ENCODE results near the gene ZKSCAN5.

ZKSCAN5 gene

DNA sequence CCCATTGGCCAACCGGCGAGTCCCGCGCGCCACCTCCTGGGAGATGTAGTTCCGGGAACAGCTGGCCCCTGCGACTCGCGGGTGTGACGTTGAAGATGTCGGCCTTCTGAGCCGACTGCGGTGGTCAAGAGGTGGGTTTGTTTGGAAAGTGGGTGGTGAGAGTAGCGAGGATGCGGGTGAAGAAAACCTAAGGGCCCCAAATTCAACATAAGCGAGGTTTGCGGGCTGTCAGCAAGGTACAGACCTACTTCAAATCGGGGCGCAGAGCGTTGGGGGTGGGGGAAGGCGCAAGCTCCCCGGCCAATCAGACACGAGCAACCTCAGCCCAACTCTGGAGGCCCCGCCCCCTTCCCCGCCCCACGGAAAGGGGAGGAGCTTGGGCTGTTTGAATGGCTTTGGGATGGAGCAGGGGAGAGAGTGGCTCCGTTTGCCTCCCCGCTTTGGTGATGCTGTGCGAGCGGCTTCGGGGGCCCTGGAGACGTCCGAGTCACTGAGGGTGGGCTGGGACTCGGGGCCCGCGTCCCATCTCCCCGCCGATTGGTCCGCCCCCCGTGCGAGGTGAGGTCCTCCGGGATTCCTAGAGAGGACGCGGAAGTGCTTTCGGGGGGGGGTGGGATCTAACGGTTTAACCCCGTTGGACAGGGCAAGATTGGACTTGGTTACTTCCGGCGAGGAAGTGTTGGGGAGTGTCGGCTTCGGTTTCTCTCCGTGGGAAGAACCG lies at the start of gene ZKSCAN5:
Gene ZKSCAN5 (plus strand): TSS at position 60 of the 721 bp plus-strand sequence. CDS start 1,383 bp downstream, outside the sequence.
- TF ChIP-seq, protein P1, sequence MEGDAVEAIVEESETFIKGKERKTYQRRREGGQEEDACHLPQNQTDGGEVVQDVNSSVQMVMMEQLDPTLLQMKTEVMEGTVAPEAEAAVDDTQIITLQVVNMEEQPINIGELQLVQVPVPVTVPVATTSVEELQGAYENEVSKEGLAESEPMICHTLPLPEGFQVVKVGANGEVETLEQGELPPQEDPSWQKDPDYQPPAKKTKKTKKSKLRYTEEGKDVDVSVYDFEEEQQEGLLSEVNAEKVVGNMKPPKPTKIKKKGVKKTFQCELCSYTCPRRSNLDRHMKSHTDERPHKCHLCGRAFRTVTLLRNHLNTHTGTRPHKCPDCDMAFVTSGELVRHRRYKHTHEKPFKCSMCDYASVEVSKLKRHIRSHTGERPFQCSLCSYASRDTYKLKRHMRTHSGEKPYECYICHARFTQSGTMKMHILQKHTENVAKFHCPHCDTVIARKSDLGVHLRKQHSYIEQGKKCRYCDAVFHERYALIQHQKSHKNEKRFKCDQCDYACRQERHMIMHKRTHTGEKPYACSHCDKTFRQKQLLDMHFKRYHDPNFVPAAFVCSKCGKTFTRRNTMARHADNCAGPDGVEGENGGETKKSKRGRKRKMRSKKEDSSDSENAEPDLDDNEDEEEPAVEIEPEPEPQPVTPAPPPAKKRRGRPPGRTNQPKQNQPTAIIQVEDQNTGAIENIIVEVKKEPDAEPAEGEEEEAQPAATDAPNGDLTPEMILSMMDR (IDR thresholded peaks at IDR 0.05), result no peak
- TF ChIP-seq ZFX (IDR thresholded peaks at IDR 0.05; ENCODE audit: borderline replicate concordance), result no peak
- peak within 1 kb of the TSS; percentile 76 for H3K27ac ChIP-seq

DNA sequence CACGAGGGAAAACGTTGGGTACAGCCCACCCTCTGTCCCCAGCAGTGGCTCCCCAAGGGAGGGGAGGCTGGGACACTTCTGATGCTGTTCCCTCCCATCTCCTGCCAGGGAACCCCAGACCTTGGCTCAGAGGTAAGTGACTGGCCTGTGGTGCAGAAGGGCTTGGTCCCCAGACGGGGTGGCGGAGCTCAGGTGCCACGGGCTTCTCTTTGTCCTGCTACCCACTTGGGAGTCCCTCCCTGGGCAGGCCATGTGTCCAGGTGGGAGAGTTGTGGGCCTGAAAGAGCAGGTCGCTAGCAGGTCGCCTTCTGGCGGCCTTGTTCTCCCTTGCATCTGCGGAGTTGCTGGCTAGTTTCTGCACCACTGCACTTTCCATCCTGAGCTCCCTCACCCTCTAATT lies 48.6 kb upstream of the ZKSCAN5 start:
- peak overlapping the region; percentile 98 for H3K27ac ChIP-seq
- TF ChIP-seq, protein P1 (IDR thresholded peaks at IDR 0.05), result no peak
- no peak for TF ChIP-seq ZFX (IDR thresholded peaks at IDR 0.05; ENCODE audit: borderline replicate concordance)

DNA sequence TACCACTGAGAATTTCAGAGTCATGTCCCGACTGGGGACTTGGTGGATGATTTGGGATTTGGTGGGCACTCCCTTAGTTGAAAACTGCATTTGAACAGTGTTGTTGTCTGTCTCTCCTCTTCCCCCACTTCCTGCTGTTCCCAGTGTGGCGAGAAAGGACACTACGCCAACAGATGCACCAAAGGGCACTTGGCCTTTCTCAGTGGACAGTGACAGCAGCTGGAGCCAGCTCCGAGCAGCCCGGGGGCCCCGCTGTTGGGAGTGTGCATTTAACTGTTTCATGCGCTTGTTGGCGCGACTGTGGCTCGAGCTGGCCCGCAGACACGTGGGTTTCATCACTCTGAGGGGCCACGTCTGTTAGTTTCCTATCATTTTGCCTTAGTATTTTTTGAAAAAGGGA lies 48.2 kb upstream of the ZKSCAN5 start:
- TF ChIP-seq, protein P1 (IDR thresholded peaks at IDR 0.05), result no peak
- no peak for TF ChIP-seq ZFX (IDR thresholded peaks at IDR 0.05; ENCODE audit: borderline replicate concordance)
- peak overlapping the region; percentile 98 for H3K27ac ChIP-seq

DNA sequence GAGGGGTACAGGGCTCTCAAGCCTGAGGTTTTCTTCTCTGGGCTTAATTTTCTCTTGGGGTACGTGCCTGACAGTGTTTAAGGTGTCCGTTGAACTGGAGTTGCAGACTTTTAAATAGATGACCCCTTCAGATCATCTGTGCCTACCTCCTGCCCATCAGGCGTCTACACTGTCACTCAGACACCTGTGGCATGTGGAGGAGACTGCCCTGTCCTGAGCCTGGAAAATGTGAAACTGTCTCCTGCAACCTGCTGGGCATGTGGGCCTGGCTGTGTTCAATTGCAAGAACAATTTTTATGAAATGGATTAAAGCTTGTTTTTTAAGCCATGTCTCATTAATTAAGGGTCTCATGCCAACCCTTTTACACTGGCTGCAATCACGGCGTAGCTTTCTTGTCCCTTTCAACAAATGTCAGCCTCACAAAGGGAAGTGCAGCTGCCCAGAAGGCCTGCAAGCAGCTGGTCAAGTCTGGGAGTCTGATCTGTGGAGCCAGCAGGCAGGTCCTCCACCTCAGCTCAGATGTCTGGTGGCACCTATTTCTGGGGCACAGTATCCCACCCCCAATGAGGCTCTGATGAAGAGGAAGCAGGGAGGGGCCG lies 47.3 kb upstream of the ZKSCAN5 start:
- H3K27ac ChIP-seq, result peak overlapping the region; percentile 98
- TF ChIP-seq ZFX (IDR thresholded peaks at IDR 0.05; ENCODE audit: borderline replicate concordance), result no peak
- TF ChIP-seq, protein P1 (IDR thresholded peaks at IDR 0.05), result no peak

DNA sequence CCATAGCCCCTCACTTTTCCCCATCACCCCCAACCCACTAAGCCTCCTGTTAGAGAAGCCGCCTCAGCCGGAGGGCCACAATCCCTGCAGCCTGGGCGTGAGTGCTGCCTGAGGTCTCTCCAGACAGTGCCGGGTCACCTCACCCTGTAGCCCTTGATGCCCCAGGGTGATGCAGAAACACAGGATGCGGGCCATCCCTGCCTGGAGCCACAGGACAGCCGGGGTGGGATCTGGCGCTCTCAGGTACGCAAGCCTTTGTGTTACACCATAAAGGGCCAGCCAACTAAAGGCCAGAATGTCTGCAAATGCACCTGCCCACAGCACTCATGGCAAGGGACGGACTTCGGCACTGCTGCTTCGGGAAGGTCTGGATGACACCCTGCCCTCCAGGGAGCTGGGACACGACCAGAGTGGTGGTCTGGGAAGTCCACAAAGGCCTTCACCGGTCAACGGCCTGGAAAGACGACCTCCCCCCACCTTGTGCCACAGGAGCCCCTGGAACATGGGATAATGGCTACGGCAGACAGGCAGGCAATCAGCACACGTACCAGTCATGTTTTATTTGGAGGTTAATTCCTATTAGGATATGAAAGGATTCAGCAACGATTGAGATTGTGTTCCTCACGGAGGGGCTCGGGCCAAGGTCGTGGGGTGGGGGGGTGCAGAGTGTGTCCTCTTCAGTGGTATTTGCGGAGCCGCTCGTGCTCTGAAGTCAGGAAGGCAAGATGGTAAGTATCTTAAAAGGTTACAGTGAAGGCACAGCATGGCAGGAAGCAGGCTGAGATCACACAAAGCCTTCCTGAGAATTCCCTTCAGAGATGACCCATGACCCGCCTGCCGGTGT lies 46.6 kb upstream of the ZKSCAN5 start:
- H3K27ac ChIP-seq, result peak overlapping the region; percentile 98
- TF ChIP-seq ZFX (IDR thresholded peaks at IDR 0.05; ENCODE audit: borderline replicate concordance), result no peak
- TF ChIP-seq, protein P1 (IDR thresholded peaks at IDR 0.05), result no peak

DNA sequence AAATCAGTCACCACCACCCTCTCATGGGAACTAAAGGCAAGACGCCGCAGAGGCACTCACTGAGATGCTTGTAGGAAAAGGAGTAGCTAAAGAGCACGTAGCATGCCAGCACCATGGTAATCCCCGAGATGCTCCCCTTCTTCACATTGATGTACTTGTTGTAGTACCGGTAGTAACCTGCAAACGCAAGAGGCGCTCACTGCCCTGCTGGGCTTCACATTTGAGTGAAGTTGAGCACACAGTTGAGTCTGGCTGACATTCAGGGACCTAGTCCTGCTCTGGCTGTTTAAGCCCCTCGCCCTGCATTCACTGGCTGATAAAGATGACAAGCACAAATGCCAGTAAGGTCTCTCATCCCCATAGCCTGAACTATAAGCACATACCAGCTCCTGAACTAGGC lies 45.4 kb upstream of the ZKSCAN5 start:
- TF ChIP-seq, protein P1 (IDR thresholded peaks at IDR 0.05), result peak; percentile 61
- TF ChIP-seq ZFX (IDR thresholded peaks at IDR 0.05; ENCODE audit: borderline replicate concordance), result no peak
- H3K27ac ChIP-seq, result peak overlapping the region; percentile 98

Measured in 22Rv1 (cell line).